ENCODE measurements around the gene CLEC6A.

- TF ChIP-seq CTCF (IDR thresholded peaks at IDR 0.05; ENCODE audit: low read length) (no peak), EZH2 (IDR thresholded peaks at IDR 0.05; ENCODE audit: borderline replicate concordance, low read length) (no peak)
Observed at GRCh38 chr12:8449355-8449859, 6.4 kb upstream of the CLEC6A start.
